ENCODE data around the gene REV3L. TPM values are rescaled to one million over a fixed set of nuclear protein-coding genes. Genes with fewer than 3 reads are reported as not detected.

REV3L gene
- total and polyA plus RNA-seq, 2 donors (not counting 3 experiments of a cell fraction or from before 2014, with no cell fraction given): 6.0 to 22.7 TPM

GRCh38 chr6:111357705-111358104 lies 125.3 kb downstream of the REV3L start:
- H4K20me1 ChIP-seq (replicated peaks; ENCODE audit: control insufficient read depth, extremely low read depth, insufficient read depth, low read length): no peaks in the 10 kb centered on the region
- H2AFZ ChIP-seq (ENCODE audit: low read depth, low read length): no peak overlapping the region
- H3K36me3 ChIP-seq (ENCODE audit: control insufficient read depth in 2 of 2, extremely low read depth in 1 of 2, insufficient read depth in 2 of 2, low read length in 2 of 2): peaks cover 3 to 6% of the 10 kb centered on the region in 2 experiments
- H3K4me2 ChIP-seq (ENCODE audit: insufficient read depth, low read length): no peak overlapping the region
- ChIA-PET POLR2A (no interaction called here), CTCF (no interaction called here)
- dilution Hi-C loops (cut with MboI; ENCODE audit: extremely low pct_ligation_motif_present, low sequenced_read_pairs): no loop called here
- no peaks in the 10 kb centered on the region for H3K4me1 ChIP-seq (ENCODE audit: control insufficient read depth, extremely low read depth, insufficient read depth, low read length)
- FAIRE-seq: no peak
- no peak overlapping the region for H3K9ac ChIP-seq (replicated peaks; ENCODE audit: extremely low read depth, insufficient read depth, low read length)
- no TSS peak for BruUV-seq (replicated peaks)
- H3K9me3 ChIP-seq (replicated peaks; ENCODE audit: control insufficient read depth, insufficient read depth, low read length): no peaks in the 10 kb centered on the region
- H3K79me2 ChIP-seq (ENCODE audit: control insufficient read depth, insufficient read depth, low read length): no peaks in the 10 kb centered on the region
- no peak overlapping the region for H3K4me3 ChIP-seq (replicated peaks in 1 of 3; ENCODE audit: insufficient read depth in 1 of 3, low read depth in 1 of 3, low read length in 3 of 3)
- H3K9me1 ChIP-seq (replicated peaks; ENCODE audit: control insufficient read depth, extremely low read depth, insufficient read depth, low read length): no peaks in the 10 kb centered on the region
- no peak for TF ChIP-seq JUN (IDR thresholded peaks at IDR 0.05; ENCODE audit: borderline replicate concordance, insufficient read depth, insufficient read length, low read depth)
- TF ChIP-seq GATA2 (IDR thresholded peaks at IDR 0.05; ENCODE audit: insufficient read depth, insufficient read length, low read depth, low read length): no peak
- no peak for TF ChIP-seq POLR2AphosphoS5 (IDR thresholded peaks at IDR 0.05; ENCODE audit: insufficient read depth, low read depth, low read length)
- TF ChIP-seq MYC (IDR thresholded peaks at IDR 0.05; ENCODE audit: low read depth, low read length): no peak
- no peak for TF ChIP-seq EZH2 (IDR thresholded peaks at IDR 0.05; ENCODE audit: borderline replicate concordance, low read depth, low read length, severe bottlenecking)
- no peak for TF ChIP-seq CTCF (IDR thresholded peaks at IDR 0.05; ENCODE audit: extremely low read depth in 1 of 2, insufficient read depth in 1 of 2, low read depth in 1 of 2, low read length in 2 of 2)
- TF ChIP-seq FOS (IDR thresholded peaks at IDR 0.05; ENCODE audit: borderline replicate concordance, insufficient read depth, low read length): no peak
- no peak for TF ChIP-seq MAX (IDR thresholded peaks at IDR 0.05; ENCODE audit: insufficient read depth, insufficient read length)
- TF ChIP-seq POLR2A (IDR thresholded peaks at IDR 0.05; ENCODE audit: low read depth, low read length): no peak
- no peaks in the 10 kb centered on the region for H3K27me3 ChIP-seq (ENCODE audit: control insufficient read depth in 2 of 2, insufficient read depth in 2 of 2, low read length in 2 of 2)
- H3K27ac ChIP-seq (ENCODE audit: insufficient read depth, low read depth, low read length): no peak overlapping the region
- intact Hi-C loops (cut with micrococcal nuclease): no loop called here
- DNase-seq (ENCODE audit: low read depth, low spot score): no peak

All from endothelial cell of umbilical vein (primary cell).